Measurements from ENCODE around the gene NRP1.

NRP1 gene

DNA sequence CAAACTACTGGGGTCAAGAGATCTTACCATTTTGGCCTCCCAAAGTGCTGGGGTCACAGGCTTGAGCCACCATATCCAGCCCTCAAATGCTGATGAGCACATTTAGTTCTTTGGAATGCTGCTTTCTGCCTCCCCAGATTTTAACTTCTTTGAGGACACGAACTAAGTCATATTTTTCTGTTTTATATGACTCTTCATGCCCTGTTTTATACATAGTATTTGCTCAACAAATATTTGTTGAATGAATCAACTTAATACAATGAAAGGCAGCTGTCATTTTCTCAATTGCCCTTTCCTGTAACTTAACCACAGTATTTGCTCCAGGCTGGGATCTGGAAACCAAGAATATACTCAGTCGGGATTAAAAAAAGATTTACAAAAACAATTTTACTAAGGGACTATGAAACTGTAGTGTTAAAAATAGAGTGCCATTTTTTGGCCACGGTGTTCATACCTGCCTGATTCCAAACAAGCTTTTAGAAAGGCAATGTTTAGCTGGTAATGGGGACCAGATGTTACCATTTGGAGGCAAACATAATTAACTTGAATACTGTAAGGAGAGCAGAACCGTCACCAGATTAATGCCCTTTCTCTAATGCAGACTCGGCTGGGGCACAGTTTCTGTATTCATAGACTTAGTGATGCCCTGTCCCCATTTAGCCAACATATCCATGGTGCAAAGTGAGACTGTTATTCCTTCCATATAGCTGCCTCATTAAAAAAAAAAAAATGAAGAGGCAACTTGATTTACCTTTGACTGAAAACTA, 117.6 kb downstream of the NRP1 start:
- in situ Hi-C loops (cut with HindIII; ENCODE audit: low sequenced_read_pairs): no loop called here

DNA sequence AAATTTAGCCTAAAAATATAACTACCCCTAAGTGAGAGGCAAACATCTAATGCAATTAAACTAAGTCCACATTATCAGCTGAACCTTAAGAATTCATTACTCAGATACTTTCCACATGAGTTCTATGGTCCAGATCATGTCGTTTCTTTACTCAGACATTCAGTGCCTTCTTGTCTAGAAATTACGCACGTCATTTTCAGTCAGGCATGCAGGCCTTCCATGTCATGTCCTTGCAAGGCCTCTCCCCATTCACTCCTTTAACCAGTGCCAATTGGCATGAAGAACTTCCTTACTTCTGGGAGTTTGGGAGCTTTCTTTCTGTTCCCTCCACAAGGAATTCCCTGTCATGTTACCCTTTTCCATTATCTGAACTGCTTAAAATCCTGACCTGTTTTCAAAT, 118.8 kb downstream of the NRP1 start:
- in situ Hi-C loops (cut with HindIII; ENCODE audit: low sequenced_read_pairs): no loop called here

DNA sequence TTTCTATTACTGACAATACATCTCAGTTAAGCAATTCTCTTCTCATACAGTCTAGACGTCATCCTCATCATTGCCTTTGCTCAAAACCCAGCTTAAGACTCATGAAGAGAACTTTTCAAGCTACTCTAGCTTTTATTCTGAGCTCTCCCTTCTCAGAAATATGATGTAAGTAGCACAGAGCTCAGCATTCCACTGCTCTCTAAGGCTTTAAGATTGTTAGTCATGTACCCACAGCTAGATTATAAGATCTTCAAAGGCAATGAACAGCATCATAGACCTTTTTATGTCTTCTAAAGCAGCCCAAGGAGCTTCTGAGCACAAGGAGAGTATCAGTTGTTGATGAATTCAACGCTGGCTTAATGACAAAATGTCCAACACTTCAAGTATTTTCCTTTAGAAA, 119.3 kb downstream of the NRP1 start:
- in situ Hi-C loops (cut with HindIII; ENCODE audit: low sequenced_read_pairs): no loop called here

DNA sequence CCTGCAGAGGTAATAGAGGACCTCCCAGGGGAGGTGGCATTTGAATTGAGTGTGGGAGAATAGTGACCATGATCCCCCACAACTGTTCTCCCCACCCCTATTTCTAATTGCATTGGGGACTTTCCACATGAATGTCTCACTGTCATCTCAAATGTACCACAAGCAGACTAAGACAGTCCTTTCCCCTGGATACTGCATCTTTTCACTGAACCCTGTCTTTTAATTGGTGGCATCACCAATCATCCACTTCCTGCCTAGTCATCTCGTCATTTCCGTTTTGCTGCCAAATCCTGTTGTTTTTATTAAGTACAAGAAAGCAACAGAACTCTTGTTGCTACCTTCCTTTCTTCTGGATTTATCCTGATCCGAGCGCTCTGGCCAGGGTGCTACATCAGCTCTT, 120.3 kb downstream of the NRP1 start:
- in situ Hi-C loops (cut with HindIII; ENCODE audit: low sequenced_read_pairs): no loop called here

DNA sequence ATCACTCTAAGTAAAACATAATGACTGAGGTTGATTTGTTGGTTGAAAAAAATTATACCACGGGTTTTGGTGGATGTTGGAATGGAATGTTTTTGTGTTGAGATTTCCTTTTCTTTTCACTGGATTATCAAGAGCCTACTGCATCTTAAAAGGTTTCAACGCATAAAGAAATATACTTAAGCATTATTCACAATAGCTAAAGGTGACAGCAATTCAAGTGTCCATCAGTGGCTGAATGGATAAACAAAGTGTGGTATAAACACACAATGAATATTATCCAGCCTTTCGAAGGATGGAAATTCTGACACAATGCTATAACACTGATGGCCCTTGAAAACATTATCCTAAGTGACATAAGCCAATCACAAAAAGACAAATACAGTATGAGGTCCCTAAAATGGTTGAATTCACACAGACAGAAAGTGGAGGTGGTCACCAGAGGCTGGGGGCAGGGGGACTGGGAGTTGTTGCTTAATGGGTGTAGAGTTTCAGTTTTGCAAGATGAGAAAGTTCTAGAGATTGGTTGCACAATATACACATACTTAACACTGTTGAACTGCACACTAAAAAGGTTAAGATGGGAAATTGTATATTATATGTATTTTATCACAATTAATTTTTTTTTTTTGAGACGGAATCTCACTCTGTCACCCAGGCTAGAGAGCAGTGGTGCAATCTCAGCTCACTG, 122.3 kb downstream of the NRP1 start:
- in situ Hi-C loops (cut with HindIII; ENCODE audit: low sequenced_read_pairs): no loop called here

DNA sequence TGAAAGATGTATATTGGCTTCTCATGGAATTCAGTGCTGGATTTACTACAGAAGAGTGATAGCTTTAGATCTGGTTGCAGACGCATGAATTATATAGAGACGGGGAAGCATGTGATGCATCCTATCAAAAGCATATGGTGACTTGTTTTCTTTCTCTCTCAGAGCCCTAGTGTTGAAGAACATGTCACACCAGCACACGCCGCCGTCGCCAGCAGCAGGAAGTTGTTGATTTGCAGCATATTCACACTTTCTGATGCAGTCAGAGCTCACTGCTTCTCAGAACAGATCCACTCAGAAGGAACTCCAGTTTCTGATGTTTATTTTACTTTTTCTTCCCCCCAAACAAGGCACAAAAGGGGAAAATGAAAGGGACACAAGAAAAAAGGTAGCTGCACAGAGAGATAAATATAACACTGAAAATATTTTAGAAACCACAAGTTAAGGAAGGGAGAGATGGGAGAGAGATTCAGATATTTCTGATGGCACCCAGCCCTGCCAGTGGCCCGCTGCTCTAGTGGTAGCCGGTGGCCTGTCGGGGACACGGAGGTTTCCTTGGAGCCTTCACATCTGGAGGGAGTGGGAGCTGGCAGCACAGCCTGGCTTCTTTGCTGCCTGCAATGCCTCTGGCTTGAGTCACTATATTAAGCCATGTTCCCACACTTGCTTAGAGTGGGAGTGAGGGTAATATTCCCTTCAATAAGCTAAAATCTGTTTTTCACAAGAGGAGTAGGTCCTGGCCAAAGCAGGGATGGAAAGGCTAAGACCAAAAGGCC, 123.2 kb downstream of the NRP1 start:
- in situ Hi-C loops (cut with HindIII; ENCODE audit: low sequenced_read_pairs): no loop called here

DNA sequence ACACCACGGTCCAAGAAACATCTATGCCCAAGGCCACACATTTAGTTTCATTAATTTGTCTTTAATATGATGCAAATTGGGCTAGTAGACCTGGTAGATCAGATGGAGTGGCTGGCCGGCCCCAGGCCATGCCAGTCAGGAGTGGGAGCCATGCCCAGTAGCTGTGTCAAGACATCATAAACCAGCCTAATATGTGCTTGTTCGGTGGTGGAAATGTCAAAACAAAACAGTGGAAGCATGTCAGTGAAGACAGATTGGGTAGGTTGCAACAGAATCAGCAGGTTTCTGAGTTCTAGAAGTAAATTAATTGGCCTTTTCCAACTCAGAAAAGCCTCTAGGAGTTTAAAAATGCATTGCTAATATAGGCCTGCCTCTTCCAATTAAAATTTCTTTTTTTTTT, 124.7 kb downstream of the NRP1 start:
- in situ Hi-C loops (cut with HindIII; ENCODE audit: low sequenced_read_pairs): no loop called here

DNA sequence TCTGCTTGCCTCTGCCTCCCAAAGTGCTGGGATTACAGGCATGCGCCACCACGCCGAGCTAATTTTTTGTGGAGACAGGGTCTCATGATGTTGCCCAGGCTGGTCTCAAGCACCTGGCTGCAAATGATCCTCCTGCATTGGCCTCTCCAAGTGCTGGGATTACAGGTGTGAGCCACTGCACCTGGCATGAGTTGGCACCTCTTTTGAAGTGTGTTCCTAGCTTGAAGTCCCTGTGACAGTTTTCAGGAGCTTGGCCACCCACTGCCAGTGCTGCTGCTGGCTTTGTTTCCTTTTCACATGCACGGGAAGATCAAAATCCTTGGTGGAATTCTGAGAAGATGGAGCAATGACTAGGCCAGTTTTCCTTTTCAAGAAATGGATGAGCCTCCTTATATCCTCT, 126.3 kb downstream of the NRP1 start:
- in situ Hi-C loops (cut with HindIII; ENCODE audit: low sequenced_read_pairs): no loop called here

DNA sequence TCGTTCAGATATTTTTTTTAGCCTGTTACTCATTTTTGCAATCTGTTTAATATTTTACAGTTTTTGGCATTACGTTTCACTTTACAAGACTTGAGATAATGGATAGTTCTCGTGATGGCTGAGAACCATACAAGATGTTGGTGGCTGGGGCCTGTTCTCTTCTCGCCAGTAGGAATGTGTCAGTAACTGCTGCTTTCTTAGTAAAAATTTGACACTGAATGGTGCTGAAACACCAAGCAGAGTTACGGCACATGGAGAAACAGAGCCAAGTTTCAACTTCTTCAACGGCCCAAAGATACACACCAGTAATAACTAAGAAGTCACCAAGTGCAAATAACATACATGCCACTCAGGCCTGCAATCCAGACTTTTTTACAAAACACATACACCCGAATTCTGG, 130.4 kb downstream of the NRP1 start:
- in situ Hi-C loops (cut with HindIII; ENCODE audit: low sequenced_read_pairs): no loop called here

DNA sequence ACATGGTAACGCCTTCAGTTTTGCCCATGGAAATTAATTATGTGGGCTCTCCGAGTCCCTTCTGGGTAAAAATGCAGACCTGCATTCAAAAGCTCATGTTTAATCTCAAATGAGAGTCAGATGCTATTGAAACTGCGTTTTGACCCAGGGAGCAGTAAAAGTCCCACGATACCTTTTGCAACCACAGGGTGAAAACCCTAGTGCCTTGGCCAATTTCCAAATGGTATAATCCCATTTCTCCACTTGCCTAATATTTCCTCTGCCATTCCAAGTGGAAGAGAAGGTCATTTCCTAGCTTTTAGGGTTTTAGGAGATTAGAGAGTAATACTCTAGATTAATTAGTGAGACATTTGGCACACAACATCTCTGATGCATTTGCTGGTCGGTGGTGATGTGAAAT, 132.5 kb downstream of the NRP1 start:
- in situ Hi-C loops (cut with HindIII; ENCODE audit: low sequenced_read_pairs): no loop called here

DNA sequence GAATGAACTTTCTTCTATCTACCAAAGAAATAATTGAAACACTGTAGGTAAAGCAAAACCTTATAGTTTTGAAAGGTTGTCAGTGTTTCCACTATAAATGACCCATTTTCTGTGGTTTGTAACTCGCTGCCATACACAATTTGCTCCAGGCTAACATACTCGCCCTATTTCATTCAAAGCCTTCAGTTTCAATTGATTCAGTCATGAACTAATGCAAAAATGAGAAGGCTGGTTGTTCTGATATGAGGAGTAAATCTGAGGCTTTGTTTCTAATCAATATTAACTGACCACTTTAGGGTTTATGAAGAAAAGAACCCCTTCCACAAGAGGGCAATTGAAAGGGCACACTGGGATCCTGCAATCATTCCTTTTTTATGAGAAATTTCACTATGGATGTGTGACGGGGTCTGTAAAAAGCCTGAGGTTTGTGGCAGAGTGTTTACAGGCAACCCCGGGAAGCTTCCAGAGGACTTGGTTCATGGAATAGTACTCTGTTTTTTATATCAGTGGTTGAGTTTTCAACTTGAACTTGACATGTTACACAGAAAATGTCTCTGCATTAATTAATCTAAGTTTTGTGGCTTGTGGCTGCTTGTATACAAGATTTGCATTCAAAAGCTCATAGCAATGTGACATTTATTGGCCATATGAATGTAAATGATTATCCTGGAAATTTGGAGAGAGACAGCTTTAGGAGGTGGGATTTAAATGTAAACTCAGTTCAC, 133.2 kb downstream of the NRP1 start:
- in situ Hi-C loops (cut with HindIII; ENCODE audit: low sequenced_read_pairs): no loop called here

DNA sequence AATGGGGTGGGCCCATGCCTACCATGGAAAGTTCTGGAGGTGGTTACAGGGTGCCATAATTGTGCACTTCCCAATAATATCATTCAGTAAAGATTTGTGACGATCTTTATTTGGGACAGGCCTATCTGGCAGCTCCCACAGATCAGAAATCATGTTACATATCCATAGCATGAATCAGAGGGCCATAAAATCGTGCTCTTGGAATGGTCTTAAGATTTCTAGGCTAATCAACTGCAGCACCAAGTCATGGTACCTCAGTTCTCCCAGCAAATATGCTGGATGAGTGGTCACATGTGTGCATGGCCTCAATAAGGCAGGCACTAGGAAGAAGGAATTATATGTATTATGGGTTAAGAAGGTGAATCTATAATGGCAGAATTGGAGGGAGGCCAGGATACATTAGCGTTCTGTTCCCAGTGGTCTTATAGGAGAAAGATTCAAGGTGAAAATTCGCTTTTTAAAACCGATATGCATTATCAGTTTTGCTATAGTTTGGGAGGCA, 134.7 kb downstream of the NRP1 start:
- in situ Hi-C loops (cut with HindIII; ENCODE audit: low sequenced_read_pairs): no loop called here

DNA sequence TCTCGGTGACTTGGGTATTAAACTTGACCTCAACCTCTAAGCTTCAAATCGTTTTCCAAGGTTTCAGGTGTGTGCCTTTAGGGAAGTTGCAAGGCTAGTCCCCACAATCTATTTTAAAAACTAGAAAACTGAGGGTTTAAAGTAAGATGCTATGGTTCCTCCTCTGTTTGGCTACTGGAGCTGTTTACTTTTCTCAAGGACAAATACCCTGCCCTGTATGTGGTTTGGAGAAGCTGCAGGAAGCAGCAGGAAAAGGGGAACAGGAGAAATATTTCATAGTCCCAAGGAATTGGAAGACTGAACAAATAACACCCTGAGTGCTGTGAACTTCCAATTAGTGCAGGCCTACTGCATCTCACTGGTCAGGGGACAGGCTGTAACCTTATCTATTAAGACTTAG, 135.9 kb downstream of the NRP1 start:
- in situ Hi-C loops (cut with HindIII; ENCODE audit: low sequenced_read_pairs): no loop called here

DNA sequence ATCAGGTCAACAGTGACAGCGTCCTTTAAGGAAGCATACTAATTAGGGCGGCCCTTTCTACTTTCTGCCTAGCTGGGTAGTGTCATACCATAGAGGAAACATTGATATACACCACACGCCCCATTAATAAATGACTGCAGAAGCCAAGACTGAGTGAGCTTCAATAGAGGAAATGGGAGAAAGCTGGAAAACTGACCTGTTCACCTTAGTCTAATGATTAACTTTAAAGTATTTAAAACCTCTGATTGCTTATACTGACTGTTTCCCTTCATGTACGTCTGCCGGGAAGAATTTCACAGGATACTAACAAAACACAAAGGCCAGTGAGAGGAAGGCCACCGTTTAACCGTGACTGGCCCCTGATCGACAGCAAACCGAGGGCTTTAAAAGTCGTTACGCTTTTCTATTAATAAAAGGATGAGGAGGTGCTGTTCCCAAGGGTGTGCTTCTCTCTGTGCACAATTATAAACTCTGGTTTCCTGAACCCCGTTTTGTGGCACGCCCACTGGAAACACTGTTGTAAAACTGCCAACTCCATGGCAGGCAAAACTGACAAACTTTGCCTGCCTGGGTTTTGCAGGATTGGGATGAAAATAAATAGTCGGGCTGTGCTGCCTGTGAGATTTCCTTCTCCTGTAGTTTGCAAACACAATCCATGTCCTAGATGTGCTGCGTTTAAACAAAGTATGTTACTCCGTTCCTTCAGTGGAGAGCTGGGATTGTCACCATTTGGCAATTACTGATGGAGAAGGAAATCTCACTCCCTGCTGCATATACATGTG, 137.6 kb downstream of the NRP1 start:
- in situ Hi-C loops (cut with HindIII; ENCODE audit: low sequenced_read_pairs): no loop called here

DNA sequence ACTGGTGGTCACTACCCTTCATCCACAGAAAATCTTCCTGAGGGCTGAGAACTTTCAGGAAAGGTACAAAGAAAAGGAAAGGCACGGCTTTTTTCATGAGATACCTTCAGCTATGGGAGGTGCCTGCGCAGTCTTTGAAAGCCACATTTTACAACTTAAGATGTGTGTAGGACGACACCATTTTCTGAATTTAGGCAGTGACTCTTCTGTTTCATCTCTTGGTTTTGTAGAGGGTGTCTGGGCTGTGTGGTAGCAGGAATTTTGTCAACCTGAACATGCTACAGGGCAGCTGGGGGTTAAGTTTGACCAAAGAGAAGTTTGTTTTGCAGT, 138.1 kb downstream of the NRP1 start:
- in situ Hi-C loops (cut with HindIII; ENCODE audit: low sequenced_read_pairs): no loop called here

DNA sequence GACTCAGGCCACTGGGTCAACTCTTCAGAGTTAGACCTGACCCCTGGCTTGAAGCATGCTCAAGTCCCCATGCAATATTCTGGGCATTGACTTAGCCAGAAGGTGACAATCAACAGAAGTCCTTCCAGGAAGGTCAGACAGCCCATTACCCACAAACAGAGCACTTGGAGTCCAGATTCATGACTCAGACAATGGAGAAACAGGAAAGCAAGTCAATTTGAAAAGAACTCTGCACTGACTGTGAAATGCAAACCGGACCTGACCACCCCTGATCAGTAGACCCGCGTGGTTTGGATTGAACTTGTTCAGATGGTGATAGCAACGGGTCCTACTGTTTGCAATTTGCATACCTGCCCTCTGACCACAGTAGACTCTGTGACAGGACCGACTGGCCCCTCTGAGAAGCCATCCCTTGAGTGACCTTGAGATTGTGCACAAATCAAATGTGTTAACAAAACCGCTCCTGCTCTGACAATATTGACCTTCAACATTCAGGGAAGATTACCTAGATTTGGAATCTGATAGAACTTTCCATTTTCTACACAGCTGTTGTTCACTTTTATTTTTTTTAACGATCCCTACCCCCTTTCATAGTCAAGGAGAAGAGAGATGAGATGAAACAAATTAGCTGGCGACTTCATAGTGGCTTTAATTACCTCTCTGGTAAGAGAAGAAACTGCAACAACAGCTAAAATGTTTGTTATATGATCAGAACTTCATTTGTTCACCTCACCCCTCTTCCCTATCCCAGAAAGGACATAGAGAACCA, 138.7 kb downstream of the NRP1 start:
- in situ Hi-C loops (cut with HindIII; ENCODE audit: low sequenced_read_pairs): no loop called here

DNA sequence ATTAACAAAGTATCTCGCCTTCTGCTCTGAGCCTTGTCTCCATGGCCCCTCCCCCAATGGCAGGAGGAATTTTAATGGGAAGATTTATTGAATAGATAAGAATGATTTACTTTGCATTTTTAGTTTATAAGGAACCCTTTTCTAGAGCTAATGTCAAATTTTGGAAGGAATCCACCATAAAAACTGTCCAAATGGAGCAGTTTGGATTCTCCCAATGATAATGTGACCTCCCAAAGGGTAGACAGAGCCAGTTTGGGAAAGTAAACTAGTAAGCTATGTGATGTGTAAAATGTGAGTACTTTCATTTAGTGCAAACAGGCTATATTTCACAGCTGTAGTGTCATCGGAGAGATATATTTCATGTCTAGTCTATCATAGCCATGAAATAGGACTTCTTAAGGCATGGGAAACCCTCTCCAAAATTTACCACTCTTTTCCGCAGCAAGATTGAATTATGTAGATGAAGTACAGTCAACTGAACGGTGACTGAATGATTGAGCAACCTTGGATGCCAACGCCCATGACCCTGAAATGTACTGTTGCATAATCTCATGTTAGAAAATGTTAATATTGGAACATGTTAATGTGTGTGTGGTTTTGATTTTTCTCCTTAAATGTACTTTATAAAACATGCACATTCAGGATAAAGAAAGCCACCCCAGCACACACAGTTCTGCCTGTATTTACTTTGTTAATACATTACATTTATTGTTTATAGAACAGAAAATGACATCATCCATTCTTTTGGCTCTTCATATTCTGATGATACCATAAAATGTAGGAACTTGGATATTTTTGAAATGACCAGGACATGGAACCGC, 140.6 kb downstream of the NRP1 start:
- in situ Hi-C loops (cut with HindIII; ENCODE audit: low sequenced_read_pairs): no loop called here

DNA sequence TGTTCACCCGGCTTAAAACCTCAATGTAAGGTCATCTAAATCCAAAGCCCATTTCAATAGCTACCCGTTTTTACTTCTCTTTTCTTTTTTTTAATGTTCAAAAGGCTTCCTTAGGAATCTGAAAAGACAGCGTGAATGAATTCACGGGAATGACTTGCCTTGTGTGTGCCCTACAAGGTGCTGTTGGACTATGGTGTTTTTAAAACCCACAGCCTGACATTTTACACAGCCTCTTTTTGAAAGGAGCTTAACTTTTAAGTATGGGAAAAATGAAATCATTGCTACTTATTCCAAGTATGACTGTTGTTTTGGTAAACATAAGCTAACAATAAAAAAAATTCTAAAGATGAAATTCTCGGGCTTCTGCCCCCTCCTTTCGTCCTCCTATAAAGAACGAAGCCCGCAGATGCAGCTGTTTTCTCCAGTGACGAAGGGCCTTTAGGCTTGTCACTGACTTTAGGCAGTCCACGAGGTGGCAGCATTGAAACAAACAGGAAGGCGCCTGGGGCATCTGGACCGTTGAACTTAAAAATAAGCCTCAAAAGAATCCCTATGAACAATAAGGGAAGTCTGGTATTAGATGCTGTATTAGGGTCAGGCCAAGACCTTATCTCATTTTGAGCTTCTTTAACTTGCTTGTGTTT, 141.3 kb downstream of the NRP1 start:
- in situ Hi-C loops (cut with HindIII; ENCODE audit: low sequenced_read_pairs): no loop called here
